Stomach (tissue), 4 donors: ENCODE results near the gene P2RX1.
A peak's percentile ranks its signal among the peaks of the same experiment; 100 is the strongest.

ENCODE experiments used
- POLR2A ChIP-seq, 4 donors: fragments of 450-650 bp; IDR thresholded peaks; one replicate each; pipeline ENCODE4 v1.6.1; 2016; ENCODE audit warnings: antibody characterized with exemption in 4 of 4, control low read depth in 2 of 4, mild to moderate bottlenecking in 1 of 4, moderate library complexity in 1 of 4
- POLR2AphosphoS5 ChIP-seq, 3 donors: sonication (generic); formaldehyde crosslinking; IDR thresholded peaks; one replicate each; pipeline ENCODE4 v1.6.1; 2016; ENCODE audit warnings: antibody characterized with exemption in 3 of 3

DNA sequence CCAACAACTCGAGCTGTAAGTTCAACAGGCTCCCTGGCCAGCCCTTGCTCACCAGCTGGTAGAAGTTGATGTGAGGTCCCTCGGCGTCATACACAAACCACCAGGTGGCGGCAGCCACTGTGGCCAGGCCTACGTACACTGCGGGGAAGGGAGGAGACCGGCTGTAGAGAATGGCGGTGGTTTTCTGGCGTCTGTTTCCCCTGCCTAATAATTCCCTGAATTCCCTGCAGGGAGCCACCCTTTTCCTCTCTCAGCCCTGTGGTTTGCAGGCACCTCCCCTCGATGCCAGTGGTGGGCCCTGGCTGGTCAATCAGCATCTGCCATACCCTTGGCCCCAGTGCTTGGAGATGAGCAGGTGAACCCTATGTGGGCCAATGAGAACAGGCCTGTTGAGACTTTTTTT, 18.9 kb upstream of the P2RX1 start:
- peak in 1 of 3 donors; percentile 71 for TF ChIP-seq POLR2AphosphoS5 (IDR thresholded peaks at IDR 0.05)
- no peak for TF ChIP-seq POLR2A (IDR thresholded peaks at IDR 0.05)
